Measurements from ENCODE around the gene PXT1. TPM values are rescaled to one million over a fixed set of nuclear protein-coding genes. Genes with fewer than 3 reads are reported as not detected.

PXT1 gene
- total RNA-seq, 1 donor from 2014 or later: not detected

- TF ChIP-seq, protein P1, sequence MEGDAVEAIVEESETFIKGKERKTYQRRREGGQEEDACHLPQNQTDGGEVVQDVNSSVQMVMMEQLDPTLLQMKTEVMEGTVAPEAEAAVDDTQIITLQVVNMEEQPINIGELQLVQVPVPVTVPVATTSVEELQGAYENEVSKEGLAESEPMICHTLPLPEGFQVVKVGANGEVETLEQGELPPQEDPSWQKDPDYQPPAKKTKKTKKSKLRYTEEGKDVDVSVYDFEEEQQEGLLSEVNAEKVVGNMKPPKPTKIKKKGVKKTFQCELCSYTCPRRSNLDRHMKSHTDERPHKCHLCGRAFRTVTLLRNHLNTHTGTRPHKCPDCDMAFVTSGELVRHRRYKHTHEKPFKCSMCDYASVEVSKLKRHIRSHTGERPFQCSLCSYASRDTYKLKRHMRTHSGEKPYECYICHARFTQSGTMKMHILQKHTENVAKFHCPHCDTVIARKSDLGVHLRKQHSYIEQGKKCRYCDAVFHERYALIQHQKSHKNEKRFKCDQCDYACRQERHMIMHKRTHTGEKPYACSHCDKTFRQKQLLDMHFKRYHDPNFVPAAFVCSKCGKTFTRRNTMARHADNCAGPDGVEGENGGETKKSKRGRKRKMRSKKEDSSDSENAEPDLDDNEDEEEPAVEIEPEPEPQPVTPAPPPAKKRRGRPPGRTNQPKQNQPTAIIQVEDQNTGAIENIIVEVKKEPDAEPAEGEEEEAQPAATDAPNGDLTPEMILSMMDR (IDR thresholded peaks at IDR 0.05; ENCODE audit: insufficient read depth, low read length, poor library complexity, severe bottlenecking): peak; percentile 19
- Histone ChIP-seq H3K27me3 (ENCODE audit: control insufficient read depth, insufficient read depth, low read length) (no peaks in the 10 kb centered on the region), H3K4me3 (ENCODE audit: low read depth, low read length) (peak overlapping the region; percentile 67), H3K36me3 (ENCODE audit: control insufficient read depth, insufficient read depth, low read length) (no peaks in the 10 kb centered on the region)
- no peak for DNase-seq (ENCODE audit: low read depth)
Observed at GRCh38 chr6:36443471-36444428, 1.1 kb upstream of the PXT1 start.

DNA sequence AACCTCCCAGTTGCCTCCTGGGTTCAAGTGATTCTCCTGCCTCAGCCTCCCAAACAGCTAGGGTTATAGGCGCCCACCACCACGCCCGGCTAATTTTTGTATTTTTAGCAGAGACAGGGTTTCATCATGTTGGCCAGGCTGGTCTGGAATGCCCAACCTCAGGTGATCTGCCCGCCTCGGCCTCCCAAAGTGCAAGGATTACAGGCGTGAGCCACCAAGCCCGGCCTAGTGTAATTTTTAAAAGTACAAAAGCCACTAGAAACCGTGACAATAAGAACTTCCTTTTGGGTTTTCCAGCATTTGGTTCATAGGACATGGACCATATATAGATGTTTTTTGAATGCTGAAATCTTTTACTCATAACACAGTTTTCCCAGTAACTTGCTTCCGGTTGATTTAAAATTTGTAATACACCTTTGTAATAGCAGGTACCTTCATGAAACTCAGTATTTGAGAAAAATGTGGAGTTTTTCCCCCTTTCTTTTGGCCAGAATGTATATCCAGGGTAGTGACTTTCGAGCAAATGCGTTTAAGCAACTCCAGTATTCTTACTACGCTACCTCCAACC lies 467 bp downstream of the PXT1 start:
- Histone ChIP-seq H3K27me3 (ENCODE audit: control insufficient read depth, insufficient read depth, low read length) (no peaks in the 10 kb centered on the region), H3K4me3 (ENCODE audit: low read depth, low read length) (peak overlapping the region; percentile 67), H3K36me3 (ENCODE audit: control insufficient read depth, insufficient read depth, low read length) (no peaks in the 10 kb centered on the region)
- TF ChIP-seq, protein P1 (IDR thresholded peaks at IDR 0.05; ENCODE audit: insufficient read depth, low read length, poor library complexity, severe bottlenecking): no peak
- DNase-seq (ENCODE audit: low read depth): no peak

DNA sequence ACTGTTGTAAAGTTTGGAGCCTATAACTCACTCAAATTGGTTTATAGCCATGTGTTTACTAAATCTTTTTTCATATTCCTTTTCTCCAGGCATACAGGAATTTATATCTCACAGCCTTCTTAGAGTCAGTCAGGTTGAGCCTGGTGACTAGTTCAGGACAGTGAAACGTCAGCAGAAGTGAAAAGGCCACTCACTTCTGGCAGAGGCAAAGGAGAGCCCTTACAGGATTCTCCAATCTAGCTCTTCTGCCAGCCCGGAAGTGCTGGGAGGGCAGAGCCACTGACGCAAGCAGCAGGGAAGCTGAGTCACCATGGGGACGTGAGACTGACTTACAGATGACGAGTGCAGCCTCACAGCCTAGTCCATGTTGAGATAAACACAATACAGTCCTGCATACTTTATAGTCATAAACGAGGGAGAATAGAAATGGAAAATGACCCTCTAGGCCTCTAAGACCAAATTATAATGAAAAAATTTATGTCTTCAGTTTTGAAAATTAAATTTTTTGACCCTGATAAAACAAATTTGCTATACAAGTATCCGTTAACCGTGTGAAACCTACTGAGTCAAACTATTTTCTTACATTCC lies 1.3 kb downstream of the PXT1 start:
- H3K4me3 ChIP-seq (ENCODE audit: low read depth, low read length): no peak overlapping the region
- no peaks in the 10 kb centered on the region for H3K27me3 ChIP-seq (ENCODE audit: control insufficient read depth, insufficient read depth, low read length)
- DNase-seq (ENCODE audit: low read depth): peak; percentile 96
- no peaks in the 10 kb centered on the region for H3K36me3 ChIP-seq (ENCODE audit: control insufficient read depth, insufficient read depth, low read length)
- TF ChIP-seq, protein P1 (IDR thresholded peaks at IDR 0.05; ENCODE audit: insufficient read depth, low read length, poor library complexity, severe bottlenecking): no peak

DNA sequence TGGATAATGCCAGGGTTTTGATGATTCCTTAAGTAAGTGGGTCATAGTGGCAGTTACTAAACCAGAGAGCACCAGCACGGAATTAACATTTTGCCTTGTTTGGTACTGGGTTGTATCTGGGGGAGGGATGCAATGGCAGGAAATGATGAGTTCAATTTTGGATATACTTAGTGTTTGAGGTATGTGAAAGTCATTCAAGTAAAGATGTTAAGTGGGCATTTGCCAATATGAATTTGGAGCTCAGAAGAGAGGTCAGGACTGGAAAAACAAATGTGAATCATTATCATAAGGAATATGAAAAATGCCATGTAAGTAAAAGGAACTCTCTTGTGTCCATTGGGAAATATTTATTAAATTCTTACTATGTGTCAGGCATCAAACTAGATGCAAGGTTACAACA lies 6.2 kb downstream of the PXT1 start:
- DNase-seq (ENCODE audit: low read depth): no peak
- TF ChIP-seq, protein P1 (IDR thresholded peaks at IDR 0.05; ENCODE audit: insufficient read depth, low read length, poor library complexity, severe bottlenecking): no peak
- H3K27me3 ChIP-seq (ENCODE audit: control insufficient read depth, insufficient read depth, low read length): no peaks in the 10 kb centered on the region
- H3K36me3 ChIP-seq (ENCODE audit: control insufficient read depth, insufficient read depth, low read length): no peaks in the 10 kb centered on the region
- no peak overlapping the region for H3K4me3 ChIP-seq (ENCODE audit: low read depth, low read length)

DNA sequence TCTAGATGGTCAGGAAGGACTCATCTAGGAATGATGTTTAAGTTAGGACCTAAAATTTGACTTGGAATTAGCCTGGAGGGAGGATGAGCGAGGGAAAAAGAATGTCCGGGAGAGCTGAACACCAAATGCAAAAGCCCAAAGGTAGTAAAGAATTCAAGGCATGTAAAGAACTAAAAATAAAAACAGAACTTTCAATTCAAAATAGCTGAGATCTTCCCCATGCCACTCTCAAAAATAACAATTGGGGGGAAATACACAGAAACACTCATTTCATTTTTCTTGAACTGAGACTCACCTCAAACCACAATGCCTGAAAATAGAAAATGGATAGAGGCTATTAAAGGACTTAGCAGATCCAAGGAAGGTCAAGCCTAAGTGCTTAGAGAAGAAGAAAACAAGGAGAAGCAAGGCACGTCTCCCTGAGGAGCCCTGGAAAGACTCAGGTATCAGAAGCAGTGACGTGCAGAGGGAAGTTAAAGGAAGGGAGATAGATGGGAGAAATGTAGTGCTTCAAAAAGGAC lies 10.4 kb downstream of the PXT1 start:
- no peaks in the 10 kb centered on the region for H3K27me3 ChIP-seq (ENCODE audit: control insufficient read depth, insufficient read depth, low read length)
- TF ChIP-seq, protein P1 (IDR thresholded peaks at IDR 0.05; ENCODE audit: insufficient read depth, low read length, poor library complexity, severe bottlenecking): no peak
- DNase-seq (ENCODE audit: low read depth): no peak
- H3K4me3 ChIP-seq (ENCODE audit: low read depth, low read length): no peak overlapping the region
- H3K36me3 ChIP-seq (ENCODE audit: control insufficient read depth, insufficient read depth, low read length): no peaks in the 10 kb centered on the region

Measured in kidney epithelial cell (primary cell).